Superior temporal gyrus (tissue), 1 donor: ENCODE results near the gene PVR.
"Not testable (repeated sequence)": the region's sequence is repeated elsewhere in the genome, so short reads cannot be mapped to it uniquely, and the experiment has no call there.

Experiments
- DNase-seq: peaks from one replicate; pipeline ENCODE4 v3.0.0-alpha.2; 2016; ENCODE audit errors: extremely low spot score

Gene PVR

GRCh38 chr19:44672226-44672625, 28.5 kb downstream of the PVR start:
- DNase-seq, result no peak

- no peak for DNase-seq
Observed at GRCh38 chr19:44673510-44673909, 29.8 kb downstream of the PVR start.

- no peak for DNase-seq
Observed at GRCh38 chr19:44675521-44675920, 31.8 kb downstream of the PVR start.

- no peak for DNase-seq
Observed at GRCh38 chr19:44677019-44677811, 33.5 kb downstream of the PVR start.

GRCh38 chr19:44680536-44680935, 36.8 kb downstream of the PVR start:
- DNase-seq, result no peak

- DNase-seq, result no peak
Observed at GRCh38 chr19:44681992-44682790, 38.5 kb downstream of the PVR start.

GRCh38 chr19:44682807-44683206, 39.1 kb downstream of the PVR start:
- DNase-seq, result no peak

- DNase-seq, result no peak
Observed at GRCh38 chr19:44683434-44684210, 39.9 kb downstream of the PVR start.

- not testable (repeated sequence) for DNase-seq
Observed at GRCh38 chr19:44684396-44684795, 40.7 kb downstream of the PVR start.

GRCh38 chr19:44684892-44685863, 41.5 kb downstream of the PVR start:
- no peak for DNase-seq

- DNase-seq, result no peak
Observed at GRCh38 chr19:44685877-44686276, 42.2 kb downstream of the PVR start.

GRCh38 chr19:44686896-44687295, 43.2 kb downstream of the PVR start:
- DNase-seq, result no peak

GRCh38 chr19:44687888-44688287, 44.2 kb downstream of the PVR start:
- no peak for DNase-seq

- peak; percentile 42 for DNase-seq
Observed at GRCh38 chr19:44689290-44690130, 45.8 kb downstream of the PVR start.

GRCh38 chr19:44690131-44690440, 46.4 kb downstream of the PVR start:
- DNase-seq, result no peak

- no peak for DNase-seq
Observed at GRCh38 chr19:44692379-44692721, 48.6 kb downstream of the PVR start.

GRCh38 chr19:44694184-44694579, 50.5 kb downstream of the PVR start:
- DNase-seq, result no peak

- DNase-seq, result no peak
Observed at GRCh38 chr19:44696939-44697669, 53.4 kb downstream of the PVR start.

- DNase-seq, result no peak
Observed at GRCh38 chr19:44697670-44698034, 53.9 kb downstream of the PVR start.
